Measurements from ENCODE around the gene GADL1. TPM values are rescaled to one million over a fixed set of nuclear protein-coding genes. Genes with fewer than 3 reads are reported as not detected.

GADL1 gene
- total RNA-seq, 1 experiment from 2014 or later, result not detected

- no peak for DNase-seq (ENCODE audit: low spot score)
Measured at GRCh38 chr3:30811151-30811795, 83.2 kb downstream of the GADL1 start.

- no peak for DNase-seq (ENCODE audit: low spot score)
Measured at GRCh38 chr3:30810625-30811024, 83.8 kb downstream of the GADL1 start.

GRCh38 chr3:30805695-30806094 is 88.8 kb downstream of the GADL1 start:
- DNase-seq (ENCODE audit: low spot score), result no peak

- no peak for DNase-seq (ENCODE audit: low spot score)
Measured at GRCh38 chr3:30804984-30805383, 89.5 kb downstream of the GADL1 start.

GRCh38 chr3:30795176-30795575 is 99.3 kb downstream of the GADL1 start:
- no peak for DNase-seq (ENCODE audit: low spot score)

- no peak for DNase-seq (ENCODE audit: low spot score)
Measured at GRCh38 chr3:30793740-30794139, 100.7 kb downstream of the GADL1 start.

- no peak for DNase-seq (ENCODE audit: low spot score)
Measured at GRCh38 chr3:30790150-30790549, 104.3 kb downstream of the GADL1 start.

- no peak for DNase-seq (ENCODE audit: low spot score)
Measured at GRCh38 chr3:30786365-30786764, 108.1 kb downstream of the GADL1 start.

- DNase-seq (ENCODE audit: low spot score), result peak; percentile 44
Measured at GRCh38 chr3:30779686-30780287, 114.7 kb downstream of the GADL1 start.

GRCh38 chr3:30778933-30779332 is 115.5 kb downstream of the GADL1 start:
- no peak for DNase-seq (ENCODE audit: low spot score)

- DNase-seq (ENCODE audit: low spot score), result no peak
Measured at GRCh38 chr3:30777426-30778113, 116.9 kb downstream of the GADL1 start.

- DNase-seq (ENCODE audit: low spot score), result no peak
Measured at GRCh38 chr3:30776186-30776815, 118.2 kb downstream of the GADL1 start.

- DNase-seq (ENCODE audit: low spot score), result no peak
Measured at GRCh38 chr3:30775040-30775439, 119.4 kb downstream of the GADL1 start.

- DNase-seq (ENCODE audit: low spot score), result no peak
Measured at GRCh38 chr3:30774062-30774461, 120.4 kb downstream of the GADL1 start.

GRCh38 chr3:30770387-30770786 is 124.1 kb downstream of the GADL1 start:
- DNase-seq (ENCODE audit: low spot score), result peak; percentile 40

GRCh38 chr3:30768703-30769550 is 125.5 kb downstream of the GADL1 start:
- DNase-seq (ENCODE audit: low spot score), result peak; percentile 54

- DNase-seq (ENCODE audit: low spot score), result no peak
Measured at GRCh38 chr3:30768046-30768445, 126.4 kb downstream of the GADL1 start.

GRCh38 chr3:30766522-30766921 is 127.9 kb downstream of the GADL1 start:
- DNase-seq (ENCODE audit: low spot score), result no peak

- no peak for DNase-seq (ENCODE audit: low spot score)
Measured at GRCh38 chr3:30764891-30765290, 129.6 kb downstream of the GADL1 start.

GRCh38 chr3:30764281-30764680 is 130.2 kb downstream of the GADL1 start:
- no peak for DNase-seq (ENCODE audit: low spot score)

- DNase-seq (ENCODE audit: low spot score), result no peak
Measured at GRCh38 chr3:30761374-30761773, 133.1 kb downstream of the GADL1 start.

GRCh38 chr3:30760737-30761136 is 133.7 kb downstream of the GADL1 start:
- DNase-seq (ENCODE audit: low spot score), result no peak

All from HT-29 (cell line).